HEK293T (cell line): Measurements from ENCODE around the gene TMEFF2.

Source experiments
- ARNT ChIP-seq: fragments of 450-650 bp; IDR thresholded peaks from 2 replicates; pipeline ENCODE4 v1.6.1; 2017; ENCODE audit warnings: mild to moderate bottlenecking
- BHLHE40 ChIP-seq: fragments of 450-650 bp; IDR thresholded peaks from 2 replicates; pipeline ENCODE4 v1.6.1; 2016; ENCODE audit warnings: mild to moderate bottlenecking, moderate library complexity, borderline replicate concordance
- ELF4 ChIP-seq: fragments of 450-650 bp; IDR thresholded peaks from 2 replicates; pipeline ENCODE4 v1.6.1; 2017; ENCODE audit warnings: antibody characterized with exemption
- FOXA1 ChIP-seq: fragments of 450-650 bp; IDR thresholded peaks from 2 replicates; pipeline ENCODE4 v1.6.1; 2016; ENCODE audit warnings: mild to moderate bottlenecking
- FOXK2 ChIP-seq: fragments of 450-650 bp; IDR thresholded peaks from 2 replicates; pipeline ENCODE4 v1.6.1; 2016; ENCODE audit warnings: mild to moderate bottlenecking
- FOXM1 ChIP-seq: fragments of 450-650 bp; IDR thresholded peaks from 2 replicates; pipeline ENCODE4 v1.6.1; 2017; ENCODE audit warnings: mild to moderate bottlenecking, borderline replicate concordance
- L3MBTL2 ChIP-seq: fragments of 450-650 bp; conservative IDR thresholded peaks from 2 replicates; pipeline ENCODE4 v1.6.1; 2016; ENCODE audit warnings: mild to moderate bottlenecking
- NFRKB ChIP-seq: fragments of 450-650 bp; IDR thresholded peaks from 2 replicates; pipeline ENCODE4 v1.6.1; 2016; ENCODE audit warnings: mild to moderate bottlenecking, moderate library complexity
- PKNOX1 ChIP-seq: fragments of 450-650 bp; IDR thresholded peaks from 2 replicates; pipeline ENCODE4 v1.6.1; 2016
- SP1 ChIP-seq: fragments of 450-650 bp; IDR thresholded peaks from 2 replicates; pipeline ENCODE4 v1.6.1; 2017
- SUZ12 ChIP-seq: fragments of 450-650 bp; IDR thresholded peaks from 2 replicates; pipeline ENCODE4 v1.6.1; 2016; ENCODE audit warnings: mild to moderate bottlenecking
- TARDBP ChIP-seq: fragments of 450-650 bp; IDR thresholded peaks from 2 replicates; pipeline ENCODE4 v1.6.1; 2016
- ZNF384 ChIP-seq: fragments of 450-650 bp; IDR thresholded peaks from 2 replicates; pipeline ENCODE4 v1.6.1; 2016

DNA sequence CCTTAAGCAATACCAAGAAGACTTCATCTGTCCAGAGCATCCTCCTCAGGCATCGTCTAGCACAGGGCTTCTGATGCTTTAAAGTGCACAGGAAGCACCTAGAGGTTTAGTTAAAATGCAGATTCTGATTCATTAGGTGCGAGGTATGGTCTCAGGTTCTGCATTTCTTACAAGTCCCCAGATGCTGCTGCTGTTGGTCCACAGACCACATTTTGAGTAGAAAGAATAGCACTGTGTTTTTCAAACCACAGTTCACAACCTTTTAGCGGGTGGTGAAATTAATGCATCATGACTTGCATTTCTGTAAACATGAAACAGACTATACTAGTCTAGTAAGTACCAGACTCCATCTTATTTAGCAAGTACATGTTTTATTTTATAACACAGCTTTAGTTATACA lies 134.6 kb downstream of the TMEFF2 start:
- TF ChIP-seq FOXA1 = no peak
- TF ChIP-seq ZNF384 = no peak
- TF ChIP-seq ARNT = no peak
- no peak for TF ChIP-seq FOXK2
- no peak for TF ChIP-seq L3MBTL2
- TF ChIP-seq FOXM1 = no peak
- TF ChIP-seq ELF4 = no peak
- no peak for TF ChIP-seq SP1
- TF ChIP-seq SUZ12 = no peak
- no peak for TF ChIP-seq TARDBP
- no peak for TF ChIP-seq PKNOX1
- no peak for TF ChIP-seq NFRKB
- TF ChIP-seq BHLHE40 = no peak
